Vagina (tissue), 2 donors: ENCODE measurements around the gene ABLIM1.

ENCODE experiments used
- CTCF ChIP-seq, 3 experiments: fragments of 450-650 bp in 2 of 3; fragments of 200-600 bp in 1 of 3; sonication (generic) in 1 of 3; IDR thresholded peaks; one replicate each; pipeline ENCODE4 v1.5.1; 2017 to 2019; ENCODE audit warnings: antibody characterized with exemption in 3 of 3, mild to moderate bottlenecking in 2 of 3, moderate library complexity in 2 of 3
- POLR2A ChIP-seq, 2 donors: fragments of 450-650 bp; IDR thresholded peaks; one replicate each; pipeline ENCODE4 v1.6.1; 2017; ENCODE audit warnings: antibody characterized with exemption in 2 of 2, mild to moderate bottlenecking in 2 of 2, moderate library complexity in 2 of 2

DNA sequence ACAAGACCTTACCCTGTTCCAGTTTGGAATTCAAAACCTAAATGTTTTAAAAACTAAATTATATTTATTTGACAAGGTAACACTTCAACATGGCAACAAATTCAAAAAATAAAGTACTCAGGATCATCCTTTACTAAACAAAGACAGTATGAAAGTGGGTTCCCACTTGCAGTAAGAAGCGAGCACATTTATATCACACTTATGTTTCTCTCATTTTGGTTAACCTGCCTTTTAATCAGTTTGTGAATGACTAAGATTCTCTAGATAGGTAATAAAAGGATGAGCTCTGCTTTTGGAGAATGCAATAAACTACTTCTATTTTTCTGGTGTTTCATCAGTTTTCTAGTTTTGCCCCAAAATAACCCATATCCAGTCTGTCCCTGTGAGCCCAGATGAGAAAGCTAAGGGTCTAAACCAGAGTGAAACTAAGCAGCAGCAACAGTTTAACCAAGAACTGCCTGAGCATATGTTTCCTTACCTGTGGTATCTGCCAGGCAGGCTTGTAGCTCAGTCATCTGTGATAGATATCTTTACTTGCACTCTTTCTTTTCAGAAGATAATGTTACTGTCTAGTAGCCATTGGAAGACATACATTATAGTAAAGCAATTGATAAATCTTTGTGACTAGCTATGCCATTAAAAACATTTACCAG is 64.1 kb downstream of the ABLIM1 start:
- TF ChIP-seq CTCF (IDR thresholded peaks at IDR 0.05) (no peak), POLR2A (IDR thresholded peaks at IDR 0.05) (no peak)
